ENCODE data around the gene DDX17.

Gene DDX17

DNA sequence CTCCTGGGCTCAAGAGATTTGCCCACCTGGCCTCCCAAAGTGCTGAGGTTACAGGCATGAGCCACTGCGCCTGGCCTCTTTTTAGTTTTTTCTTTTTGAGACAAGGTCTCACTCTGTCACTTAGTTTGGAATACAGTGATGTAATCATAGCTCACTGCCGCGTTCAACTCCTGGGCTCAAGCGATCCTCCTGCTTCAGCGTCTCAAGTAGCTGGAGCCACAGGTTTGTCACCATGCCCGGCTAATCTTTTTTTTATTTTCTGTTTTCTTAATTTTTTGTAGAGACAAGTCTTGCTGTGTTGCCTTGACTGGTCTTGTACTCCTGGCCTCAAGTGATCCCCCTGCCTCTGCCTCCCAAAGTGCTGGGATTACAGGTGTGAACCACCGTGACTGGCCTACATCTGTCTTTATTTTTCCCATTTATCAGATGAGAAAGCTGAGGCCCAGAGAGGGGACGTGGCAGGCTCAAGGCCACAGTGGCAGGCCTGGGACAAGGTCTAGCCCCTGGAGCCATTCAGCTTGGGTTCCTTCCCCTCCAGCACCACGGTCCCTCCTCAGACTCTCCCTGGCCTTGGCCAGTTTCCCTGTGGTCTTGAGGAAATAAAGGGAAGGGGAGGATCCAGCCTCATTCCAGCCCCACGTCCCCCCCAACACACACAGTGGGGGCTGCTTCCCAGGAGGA is 41.0 kb downstream of the DDX17 start:
- no peak for DNase-seq

GRCh38 chr22:38462960-38463784 is 42.9 kb downstream of the DDX17 start:
- no peak for DNase-seq

DNA sequence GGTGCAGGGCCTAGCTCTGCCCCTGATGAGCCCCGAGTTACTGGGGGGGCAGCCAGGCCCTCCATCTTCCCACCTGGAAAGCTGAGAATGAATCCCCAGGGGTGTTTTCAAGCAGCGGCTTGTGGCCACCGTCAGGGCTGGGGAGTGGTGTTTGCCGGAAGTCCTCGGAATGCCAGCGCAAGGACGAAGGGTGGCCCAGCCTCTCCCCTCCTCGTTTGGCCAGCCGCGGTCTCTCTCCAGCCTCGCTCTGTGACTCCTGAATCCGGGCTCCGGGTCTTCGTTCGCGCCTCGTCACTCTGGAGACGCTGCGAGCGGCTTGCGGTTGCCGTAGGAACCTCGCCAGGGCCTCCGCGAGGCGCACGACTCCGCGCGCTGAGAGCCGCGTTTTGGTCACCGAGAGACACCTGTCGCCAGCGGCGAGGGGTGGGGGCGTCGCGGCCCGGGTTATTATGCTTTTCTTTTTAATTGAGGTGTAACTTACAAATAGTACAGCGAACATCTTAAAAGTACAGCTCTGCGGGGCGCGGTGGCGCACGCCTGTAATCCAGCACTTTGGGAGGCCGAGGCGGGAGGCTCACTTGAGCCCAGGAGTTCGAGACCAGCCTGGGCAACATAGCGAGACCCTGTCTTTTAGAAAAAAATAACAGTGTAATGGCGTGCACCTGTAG is 44.6 kb downstream of the DDX17 start:
- peak; percentile 43 for DNase-seq

GRCh38 chr22:38461057-38461413 is 45.1 kb downstream of the DDX17 start:
- no peak for DNase-seq

DNA sequence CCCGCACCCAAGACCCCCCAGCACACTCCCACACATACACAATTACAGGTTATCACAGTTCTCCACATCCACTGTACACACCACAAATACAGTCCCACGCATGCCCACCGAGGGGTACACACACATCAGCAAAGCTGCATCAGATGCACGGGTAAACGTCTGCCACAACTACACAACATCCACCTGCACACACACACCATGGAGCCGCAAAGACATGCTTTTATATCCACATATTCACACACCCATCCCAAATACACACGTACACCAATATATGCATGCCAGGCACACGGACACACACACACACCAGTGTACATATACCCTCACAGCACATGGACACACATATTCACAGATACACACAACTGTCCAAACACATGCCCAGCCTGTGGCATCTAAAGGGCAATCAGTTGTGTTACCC is 45.7 kb downstream of the DDX17 start:
- no peak for DNase-seq

DNA sequence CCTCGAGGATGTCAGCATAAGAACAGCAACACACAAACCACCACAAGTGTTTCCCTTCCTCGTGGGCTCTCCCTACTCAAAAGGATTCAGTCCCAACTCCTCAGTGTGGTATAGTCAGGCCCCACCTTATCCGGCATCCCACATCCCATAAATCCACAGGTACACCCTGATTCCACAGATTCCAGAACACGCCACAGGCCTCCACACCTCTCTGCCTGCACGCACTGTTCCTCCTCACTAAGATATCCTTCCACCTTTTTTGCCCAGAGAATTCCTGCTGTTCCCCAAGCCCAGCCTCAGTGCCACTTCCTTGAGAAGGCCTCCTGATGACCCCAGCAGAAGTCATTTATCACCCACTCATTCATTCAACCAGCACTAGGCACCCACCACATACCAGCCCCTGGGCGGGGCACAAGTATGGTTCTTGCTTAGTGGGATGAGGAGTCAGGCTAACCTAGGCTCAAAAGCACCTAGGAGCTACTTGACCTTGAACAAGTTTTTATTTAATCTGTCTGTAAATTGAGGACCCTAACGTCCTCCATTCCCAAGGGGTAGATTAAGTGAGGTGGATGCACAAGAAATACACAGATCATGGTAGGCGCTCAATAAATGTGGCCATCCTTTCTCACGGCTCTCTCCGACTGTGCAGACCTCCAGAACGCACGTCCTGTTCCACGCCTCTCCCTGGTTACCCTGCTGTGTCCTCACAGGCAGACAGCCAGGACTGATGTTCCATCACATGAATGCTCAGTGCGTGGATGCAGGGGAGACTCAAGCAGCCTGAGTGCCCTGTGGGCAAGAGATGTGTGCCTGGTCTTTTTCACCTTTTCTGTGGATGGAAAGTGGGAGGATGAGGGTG is 49.0 kb downstream of the DDX17 start:
- no peak for DNase-seq

DNA sequence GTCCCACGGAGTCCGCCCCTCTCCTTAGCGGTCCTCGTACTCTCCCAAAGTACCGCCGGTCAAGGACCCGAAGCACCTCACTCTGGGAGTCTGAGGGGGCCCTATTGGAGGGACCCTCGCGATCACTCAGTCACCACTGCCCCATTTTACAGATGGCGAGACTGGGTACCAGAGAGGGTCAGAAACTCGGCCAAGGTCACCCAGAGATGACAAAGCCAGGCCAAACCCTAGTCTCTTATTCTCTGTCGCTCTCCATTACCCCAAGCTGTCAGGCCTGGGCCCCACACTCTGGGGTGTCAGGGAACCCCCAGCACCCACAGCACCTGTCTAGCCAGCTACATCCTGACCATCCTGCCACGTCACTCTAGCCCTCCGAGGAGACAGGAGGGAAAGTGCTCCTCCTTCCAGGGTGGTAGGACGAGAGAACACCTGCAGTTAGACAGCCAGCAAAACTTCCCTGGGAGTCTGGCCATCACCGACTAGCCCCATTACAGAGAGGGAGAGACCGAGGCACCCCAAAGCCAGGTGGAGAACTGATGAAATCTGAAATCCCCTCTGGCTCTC is 49.8 kb downstream of the DDX17 start:
- DNase-seq = no peak

DNA sequence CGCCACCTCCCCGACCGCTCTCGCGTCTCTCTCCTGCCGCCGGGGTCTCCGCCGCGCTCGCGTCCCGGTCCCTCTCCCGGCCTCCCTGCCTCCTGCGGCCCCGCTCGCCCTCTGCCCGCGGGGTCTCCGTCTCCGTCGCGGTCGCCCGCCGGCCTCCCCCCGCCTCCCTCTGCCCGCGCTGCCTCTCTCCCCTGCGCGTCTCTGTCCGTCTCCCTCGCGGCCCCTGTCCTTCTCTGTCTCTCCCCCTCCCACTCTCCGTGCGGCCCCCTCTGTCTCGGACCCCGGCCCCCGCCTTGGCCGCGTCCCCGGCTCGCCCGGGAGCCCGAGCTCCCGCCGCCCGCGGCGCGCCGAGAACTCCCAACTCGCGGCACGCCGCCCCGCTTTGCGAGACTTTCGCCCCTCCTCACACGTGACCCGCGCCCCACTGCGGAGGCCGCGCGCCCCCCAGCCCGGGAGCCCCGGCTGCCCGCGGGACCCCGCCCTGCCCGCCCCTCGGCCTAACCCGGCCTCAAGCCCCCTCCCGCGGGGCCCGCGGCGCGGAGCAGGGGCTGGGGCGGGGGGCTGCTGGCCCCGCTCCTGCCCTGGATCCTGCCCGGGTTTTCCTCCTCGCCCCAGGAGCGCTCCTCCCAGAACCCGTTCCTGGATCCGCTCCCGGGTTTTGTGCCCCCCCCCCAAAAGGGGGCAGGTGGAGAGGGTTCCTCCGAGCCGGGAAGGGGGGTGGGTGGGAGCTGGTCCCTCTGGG is 50.4 kb downstream of the DDX17 start:
- DNase-seq = no peak

DNA sequence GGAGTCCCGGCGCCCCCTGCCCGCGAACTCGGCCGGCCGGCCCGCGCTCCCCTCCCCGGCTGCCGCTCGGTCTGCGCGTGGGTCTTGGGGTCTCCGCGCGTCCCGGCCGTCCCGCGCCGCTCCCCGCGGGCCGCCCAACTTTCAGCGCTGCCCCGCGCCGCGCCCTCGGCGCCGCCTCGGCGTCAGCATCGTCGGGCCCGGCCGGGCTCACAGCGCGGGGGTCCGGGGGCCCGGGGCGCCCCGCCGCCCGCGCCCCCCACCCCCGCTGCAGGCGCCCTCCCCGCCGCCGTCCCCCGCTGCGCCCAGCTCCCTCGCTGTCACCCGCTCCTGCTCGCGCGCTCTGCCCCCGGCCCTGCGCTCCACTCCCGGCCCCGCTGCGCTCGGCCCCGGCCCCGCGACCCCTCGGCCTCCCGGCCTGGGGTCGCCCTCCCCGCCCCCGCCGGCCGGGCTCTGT is 51.0 kb downstream of the DDX17 start, which contains the start of gene KCNJ4:
Gene KCNJ4 (minus strand): TSS at position 124 of the 454 bp plus-strand sequence. CDS start 27,067 bp downstream, outside the sequence.
- DNase-seq = no peak

- no peak for DNase-seq
Measured at GRCh38 chr22:38454353-38455075, 51.6 kb downstream of the DDX17 start.

GRCh38 chr22:38453996-38454352 is 52.1 kb downstream of the DDX17 start:
- no peak for DNase-seq

- DNase-seq = no peak
Measured at GRCh38 chr22:38453066-38453672, 52.9 kb downstream of the DDX17 start.

DNA sequence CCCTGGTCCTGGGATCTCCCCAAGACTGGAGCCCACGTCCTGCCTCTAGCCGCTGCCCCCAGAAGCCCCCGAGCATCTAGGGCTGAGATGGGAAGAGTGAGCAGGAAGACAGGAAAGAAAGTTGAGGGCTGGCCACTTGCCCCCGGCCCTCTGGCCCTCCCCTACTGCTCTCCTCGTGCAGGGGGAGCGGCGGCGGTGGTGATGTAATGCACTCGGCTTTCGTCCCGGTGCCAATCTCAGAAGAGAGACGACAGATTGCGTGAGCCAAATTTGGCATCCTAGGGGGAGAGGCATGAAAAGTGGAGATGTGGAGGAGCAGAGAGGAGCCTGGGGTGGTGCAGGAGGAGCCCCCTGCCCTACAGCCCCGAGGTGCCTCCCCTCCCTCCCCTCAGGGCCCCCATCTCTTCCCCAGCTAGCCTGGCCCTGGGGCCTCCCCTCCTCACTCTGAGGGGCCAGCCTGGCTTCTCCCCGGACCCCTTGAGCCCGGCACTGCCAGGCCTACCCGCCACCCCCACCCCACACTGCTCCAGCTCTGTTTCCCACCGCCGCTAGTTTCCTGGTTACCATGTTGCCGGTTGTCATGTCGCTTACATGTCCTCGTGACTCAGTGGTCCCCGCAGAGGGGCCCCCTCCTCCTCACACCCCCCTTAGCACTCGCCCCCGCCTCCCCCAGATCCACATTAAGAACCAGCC is 53.6 kb downstream of the DDX17 start:
- DNase-seq = no peak

DNA sequence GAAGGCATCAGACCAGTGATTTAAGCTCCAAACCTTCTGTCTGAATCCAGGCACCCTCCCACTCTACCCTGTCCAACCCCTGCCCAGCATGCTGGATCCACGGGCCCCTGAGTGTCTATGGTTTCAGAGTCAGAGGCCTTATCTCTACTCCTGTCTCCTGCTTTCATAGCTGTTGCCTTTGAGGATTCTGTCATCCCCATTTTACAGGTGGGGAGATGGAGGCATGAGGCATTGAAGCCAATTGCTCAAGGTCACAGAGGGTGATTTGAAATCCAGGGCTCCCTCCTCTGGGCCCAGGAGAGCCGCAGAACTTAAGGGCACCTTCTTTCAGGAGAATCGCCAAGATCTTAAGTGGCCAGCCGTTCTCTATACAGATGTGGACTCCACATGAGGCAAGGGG is 54.2 kb downstream of the DDX17 start:
- DNase-seq = no peak

DNA sequence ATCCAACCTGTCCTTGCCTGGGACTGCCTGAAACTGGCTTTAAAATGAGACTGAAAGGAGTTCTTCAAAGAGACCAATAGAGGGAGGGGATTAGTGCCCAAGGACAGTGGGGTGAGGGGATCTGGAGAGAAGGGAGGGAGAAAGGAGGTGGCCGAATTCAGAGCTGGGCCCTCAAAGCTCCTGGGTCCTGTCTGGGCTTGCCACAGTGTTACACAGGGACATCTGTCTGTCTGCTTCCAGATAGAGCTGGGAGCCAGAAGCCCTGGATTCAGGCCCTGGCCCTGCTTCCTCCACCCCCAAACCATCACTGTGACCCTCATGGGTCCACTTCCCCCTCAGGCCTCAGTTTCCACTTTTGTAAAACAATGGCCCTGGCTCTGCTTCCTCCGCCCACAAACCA is 54.7 kb downstream of the DDX17 start:
- DNase-seq = no peak

DNA sequence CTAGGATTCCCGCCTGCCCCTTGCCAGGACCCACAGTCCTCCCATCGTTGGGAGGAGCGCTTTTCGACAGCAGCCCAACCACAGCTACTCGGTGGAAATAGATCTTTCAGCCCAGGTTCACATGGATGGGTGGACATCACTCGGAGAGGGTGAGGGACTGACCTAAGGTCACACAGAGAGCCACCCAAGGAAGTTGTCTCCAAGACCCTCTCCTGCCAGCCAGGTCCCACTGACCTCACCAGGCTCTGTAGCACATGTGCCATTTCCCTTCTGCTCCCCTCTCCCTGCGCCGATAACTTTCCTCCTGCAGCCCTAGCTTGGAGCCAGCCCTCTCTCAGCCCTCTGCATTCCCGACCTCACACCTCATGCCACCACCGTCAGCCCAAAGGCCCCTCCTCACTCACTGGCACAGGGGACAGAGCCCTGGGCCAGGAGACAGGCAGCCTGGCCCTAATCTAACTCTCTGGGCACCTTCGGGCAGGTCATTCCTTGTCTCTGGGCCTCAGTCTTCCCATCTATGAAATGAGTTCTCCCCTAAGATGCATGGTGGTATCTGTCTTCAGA is 55.8 kb downstream of the DDX17 start:
- DNase-seq = no peak

- DNase-seq = no peak
Measured at GRCh38 chr22:38449776-38450175, 56.3 kb downstream of the DDX17 start.

DNA sequence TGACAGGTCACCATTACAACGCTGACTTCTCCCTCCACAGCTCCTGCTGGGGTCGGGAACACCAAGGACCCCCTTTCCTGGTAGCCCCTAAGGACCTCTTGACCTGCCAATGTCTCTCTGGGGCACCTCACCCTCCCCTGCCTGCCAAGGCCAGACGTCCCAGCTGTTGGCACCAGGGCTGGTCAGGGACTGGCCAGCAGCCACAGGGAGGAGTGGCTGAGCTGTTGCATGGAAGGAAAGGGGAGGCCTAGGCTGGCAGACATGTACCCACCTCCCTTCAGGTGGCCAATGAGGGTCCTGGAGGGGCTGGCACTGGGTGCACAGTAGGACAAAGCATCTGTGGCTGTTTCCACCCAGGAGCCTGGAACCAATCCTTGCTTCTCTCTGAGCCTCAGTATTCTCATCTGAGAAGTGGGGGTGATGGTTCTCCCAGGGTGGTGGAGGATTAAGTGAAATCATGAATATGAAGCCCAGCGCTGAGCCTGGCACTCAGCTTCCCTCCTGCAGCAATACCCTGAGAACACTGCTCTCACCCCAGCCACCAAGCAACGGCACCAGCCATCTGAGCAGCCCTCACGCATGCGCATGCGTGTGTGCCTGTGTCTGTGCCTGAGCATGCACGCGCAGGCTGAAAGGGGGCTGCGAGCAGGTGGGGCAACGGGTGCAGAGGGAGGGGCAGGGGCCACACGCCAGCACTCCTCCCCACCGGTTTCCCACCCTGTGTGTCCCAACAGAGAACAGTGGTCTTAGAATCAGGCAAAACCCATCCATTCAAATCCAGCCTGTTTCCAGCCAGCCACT is 57.0 kb downstream of the DDX17 start:
- DNase-seq = no peak

All from HCEC 1CT (cell line).